IPS-11a (cell line): Measurements from ENCODE around the gene POLN.
"Not testable (repeated sequence)": the region's sequence is repeated elsewhere in the genome, so short reads cannot be mapped to it uniquely, and the experiment has no call there.

Experiments
- H3K4me3 ChIP-seq: one replicate; pipeline ENCODE4 v1.5.1; 2013; ENCODE audit warnings: low read depth, low read length, control low read depth

POLN gene

DNA sequence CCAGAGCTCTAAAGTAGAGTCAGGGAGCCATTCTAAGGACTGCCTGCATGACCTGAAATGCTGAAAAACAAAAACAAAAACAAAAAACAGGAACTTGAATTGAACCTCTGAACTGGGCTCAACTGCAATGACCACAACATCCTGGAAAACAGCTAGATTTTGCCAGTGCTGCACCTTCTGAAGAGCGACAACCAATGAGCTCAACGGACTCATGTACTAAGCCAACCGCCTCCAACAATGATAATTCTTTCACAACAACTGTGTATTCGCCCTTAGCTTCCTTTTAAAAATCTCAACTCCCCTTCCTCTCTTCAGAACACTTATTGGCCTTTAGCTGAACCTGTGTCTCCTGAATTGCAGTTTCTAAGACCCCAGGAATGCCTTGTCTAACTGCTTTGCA is 69.8 kb downstream of the POLN start:
- no peak overlapping the region for H3K4me3 ChIP-seq

DNA sequence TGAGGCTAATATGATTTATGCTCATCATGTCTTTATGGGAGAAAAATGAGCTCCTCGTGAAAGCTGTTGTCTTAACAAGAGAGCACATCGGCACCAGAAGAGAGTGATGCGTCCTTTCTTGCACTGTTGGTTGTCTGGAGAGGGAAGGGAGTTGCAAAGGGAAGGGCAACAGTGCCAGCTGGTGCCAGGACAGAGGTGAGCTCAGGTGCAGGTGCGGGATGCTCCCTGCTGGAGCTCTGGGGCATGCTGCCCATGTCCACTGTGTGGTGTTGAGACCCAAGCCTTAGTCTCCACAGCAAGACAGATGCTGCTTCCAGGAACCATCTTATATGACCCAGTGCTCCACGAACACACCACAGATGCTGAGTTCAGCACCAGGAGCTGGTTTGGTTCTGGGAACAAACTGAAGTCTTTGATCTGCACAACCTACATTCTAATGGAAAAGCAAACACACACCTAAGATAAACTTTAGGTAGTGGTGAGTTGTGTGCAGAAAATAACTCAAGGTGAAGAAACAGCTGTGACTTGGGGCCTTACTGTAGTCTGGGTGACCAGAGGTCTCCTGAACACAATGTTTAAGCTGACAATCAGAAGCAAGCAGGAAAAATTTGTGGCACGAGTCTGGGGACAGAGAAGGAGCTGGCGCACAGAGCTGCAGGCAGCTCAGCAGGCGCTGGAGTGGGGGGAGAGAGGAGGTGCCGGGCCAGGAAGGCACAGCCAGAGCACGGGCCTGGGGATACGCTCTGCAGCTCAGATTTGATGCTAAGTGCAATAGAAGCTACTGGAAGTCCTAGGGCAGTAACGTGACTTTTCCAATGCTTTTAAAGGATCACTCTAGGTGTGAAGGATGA is 73.2 kb downstream of the POLN start:
- H3K4me3 ChIP-seq = no peak overlapping the region

DNA sequence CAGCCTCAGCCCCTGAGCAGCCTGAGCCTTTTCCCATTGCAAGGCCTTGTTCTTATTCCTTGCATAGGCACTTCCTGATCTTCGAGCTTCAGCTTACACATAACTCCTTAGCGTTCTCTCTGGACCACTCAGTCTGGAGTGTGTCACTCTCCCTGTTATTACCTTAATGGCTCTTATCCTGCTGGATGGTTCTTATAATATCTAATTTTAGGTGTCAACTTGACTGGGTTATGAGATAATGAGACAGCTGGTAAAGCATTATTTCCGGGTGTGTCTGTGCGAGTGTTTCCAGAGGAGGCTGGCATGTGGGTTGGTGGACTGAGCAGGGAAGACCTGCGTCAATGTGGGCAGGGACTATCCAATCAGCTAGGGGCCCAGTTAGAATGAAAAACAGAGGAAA is 75.7 kb downstream of the POLN start:
- H3K4me3 ChIP-seq = no peak overlapping the region

DNA sequence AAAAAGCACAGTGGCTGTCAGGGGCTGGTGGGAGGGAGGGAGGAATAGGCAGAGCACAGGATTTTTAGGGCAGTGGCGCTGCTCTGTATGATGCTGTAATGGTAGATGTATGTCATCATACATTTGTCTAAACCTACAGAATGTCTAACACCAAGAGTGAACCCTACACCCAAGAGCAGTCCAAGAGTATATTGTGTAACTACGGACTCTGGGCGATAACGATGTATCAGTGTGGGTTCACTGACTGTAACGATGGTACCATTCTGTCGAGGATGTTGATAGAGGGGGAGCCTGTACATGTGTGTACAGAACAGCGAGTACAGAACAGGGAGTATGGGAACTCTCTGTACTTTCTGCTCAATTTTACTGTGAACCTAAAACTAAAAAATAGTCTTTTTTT is 76.5 kb downstream of the POLN start:
- no peak overlapping the region for H3K4me3 ChIP-seq

DNA sequence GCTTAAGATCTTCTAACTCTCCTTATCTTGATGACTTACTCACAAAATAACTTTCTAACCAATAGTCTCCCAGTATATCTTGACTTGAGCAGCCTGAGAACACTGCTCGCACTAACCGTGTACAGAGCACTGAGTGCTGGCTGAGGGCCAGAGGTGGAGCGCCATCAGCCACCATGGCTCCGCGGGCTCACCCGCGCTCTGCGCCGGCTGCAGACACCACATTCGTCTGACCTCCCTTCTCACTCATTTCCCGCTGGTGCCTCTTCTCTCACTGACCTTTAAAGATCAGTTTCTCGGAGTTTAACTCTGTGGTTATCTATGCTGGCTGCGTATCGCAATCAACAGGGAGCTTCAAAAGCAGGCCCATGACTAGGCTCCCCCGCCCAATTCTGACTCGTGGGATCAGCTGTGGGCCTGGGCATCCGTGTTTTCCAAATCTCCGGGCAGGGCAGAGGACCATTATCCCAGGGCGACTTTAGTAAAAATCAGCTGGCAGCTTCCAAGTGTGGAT is 78.6 kb downstream of the POLN start:
- no peak overlapping the region for H3K4me3 ChIP-seq

DNA sequence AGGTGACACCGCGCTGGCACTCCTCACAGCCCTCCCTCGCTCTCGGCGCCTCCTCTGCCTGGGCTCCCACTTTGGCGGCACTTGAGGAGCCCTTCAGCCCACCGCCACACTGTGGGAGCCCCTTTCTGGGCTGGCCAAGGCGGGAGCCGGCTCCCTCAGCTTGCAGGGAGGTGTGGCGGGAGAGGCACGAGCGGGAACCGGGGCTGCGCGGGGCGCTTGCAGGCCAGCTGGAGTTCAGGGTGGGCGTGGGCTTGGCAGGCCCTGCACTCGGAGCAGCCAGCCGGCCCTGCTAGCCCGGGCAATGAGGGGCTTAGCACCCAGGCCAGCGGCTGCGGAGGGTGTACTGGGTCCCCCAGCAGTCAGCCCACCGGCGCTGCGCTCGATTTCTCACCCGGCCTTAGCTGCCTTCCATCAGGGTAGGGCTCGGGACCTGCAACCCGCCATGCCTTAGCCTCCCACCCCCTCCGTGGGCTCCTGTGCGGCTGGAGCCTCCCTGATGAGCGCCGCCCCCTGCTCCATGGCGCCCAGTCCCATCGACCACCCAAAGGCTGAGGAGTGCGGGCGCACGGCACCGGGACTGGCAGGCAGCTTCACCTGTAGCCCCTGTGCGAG is 80.7 kb downstream of the POLN start:
- not testable (repeated sequence) for H3K4me3 ChIP-seq

DNA sequence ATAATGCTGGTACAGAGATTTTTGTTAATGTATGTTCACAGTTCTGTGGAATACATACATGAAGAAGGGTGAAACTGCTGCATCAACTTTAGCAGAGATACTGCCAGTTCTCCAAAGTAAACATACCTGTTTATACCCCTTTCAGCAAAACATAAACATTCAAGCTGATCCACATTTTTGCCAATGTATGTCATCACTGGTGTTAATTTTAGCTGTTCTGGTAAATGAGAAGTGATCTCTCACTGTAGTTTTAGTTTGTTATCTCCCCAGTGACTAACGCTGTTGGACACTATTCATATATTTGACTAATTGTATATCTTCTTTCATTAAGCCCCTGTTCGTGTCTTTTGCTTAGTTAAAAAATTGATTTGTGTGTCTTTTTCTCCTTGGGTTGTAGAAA is 82.0 kb downstream of the POLN start:
- no peak overlapping the region for H3K4me3 ChIP-seq

DNA sequence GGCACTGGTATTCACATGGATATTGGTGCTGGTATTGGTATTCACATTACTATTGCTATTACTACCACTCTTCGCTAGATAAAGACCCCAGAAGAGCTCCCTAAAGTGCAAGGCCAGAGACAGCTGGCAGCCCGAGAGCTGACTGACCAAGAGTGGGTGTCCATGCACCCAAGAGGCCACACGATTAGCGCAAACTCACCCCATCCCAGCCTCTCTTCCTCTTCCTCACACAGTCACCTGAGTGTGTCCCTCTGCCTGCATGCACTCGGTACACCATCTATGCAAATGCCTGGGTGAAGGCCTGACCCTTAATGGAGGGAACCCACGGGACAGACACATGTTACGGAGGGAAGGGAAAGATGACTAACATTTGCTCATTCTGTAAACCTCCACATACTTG is 86.7 kb downstream of the POLN start:
- H3K4me3 ChIP-seq = no peak overlapping the region

DNA sequence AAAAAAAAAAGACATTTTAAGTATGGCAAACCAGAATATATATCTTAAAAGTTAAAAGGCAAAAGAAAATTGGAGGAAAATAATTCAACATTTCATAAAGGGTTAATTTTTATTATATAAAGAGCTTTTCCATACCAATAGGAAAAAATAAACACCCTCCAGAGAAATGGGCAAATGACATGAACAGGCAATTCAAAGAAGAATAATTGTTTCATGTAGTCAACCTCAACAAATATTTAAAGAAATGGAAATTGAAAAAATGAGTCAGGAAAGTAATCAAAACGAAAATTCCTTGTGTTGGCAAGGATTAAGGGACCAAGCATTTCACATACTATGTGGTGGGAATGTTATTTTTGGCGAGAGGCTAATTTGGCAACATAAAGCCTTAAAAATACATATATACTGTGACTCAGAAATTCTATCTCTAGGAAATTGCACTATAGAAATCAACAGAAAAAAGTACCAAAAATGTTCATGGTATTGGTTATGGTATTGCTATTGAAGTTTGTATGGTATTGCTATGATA is 87.6 kb downstream of the POLN start:
- no peak overlapping the region for H3K4me3 ChIP-seq

DNA sequence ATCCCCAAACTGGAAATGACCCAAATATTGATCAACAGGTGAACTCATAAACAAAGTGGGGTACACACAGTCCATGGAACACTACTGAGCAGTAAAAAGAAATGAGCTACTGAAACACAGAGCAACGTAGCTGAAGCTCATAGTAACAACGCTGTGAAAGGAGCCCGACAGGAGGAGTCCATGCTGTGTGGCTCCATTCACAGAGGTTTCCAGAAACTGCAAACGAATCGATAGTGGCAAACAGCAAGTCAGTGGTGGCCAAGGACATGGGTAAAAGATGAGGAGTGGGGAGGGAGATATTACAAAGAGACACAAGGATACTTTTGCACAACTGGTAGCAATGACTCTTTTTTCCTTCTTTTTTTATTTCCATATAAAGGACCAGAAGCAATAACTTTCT is 90.4 kb downstream of the POLN start:
- no peak overlapping the region for H3K4me3 ChIP-seq

DNA sequence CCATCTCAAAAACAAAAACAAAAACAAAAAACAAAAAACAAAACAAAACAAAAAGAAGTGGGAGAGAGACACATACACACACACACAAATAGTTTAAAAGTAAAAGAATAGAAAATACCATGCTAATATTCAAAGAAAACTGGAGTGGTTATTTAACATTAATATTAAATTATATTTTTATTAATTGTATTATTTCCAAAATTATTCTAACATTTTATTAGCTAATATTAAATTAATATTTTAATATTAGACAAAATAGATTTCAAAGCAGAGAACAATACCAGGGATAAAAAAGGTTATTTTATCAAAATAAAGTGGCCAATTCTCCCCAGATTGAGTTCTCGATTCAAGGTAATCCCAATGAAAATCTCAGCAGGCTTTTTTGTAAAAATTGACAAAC is 91.8 kb downstream of the POLN start:
- H3K4me3 ChIP-seq = no peak overlapping the region

DNA sequence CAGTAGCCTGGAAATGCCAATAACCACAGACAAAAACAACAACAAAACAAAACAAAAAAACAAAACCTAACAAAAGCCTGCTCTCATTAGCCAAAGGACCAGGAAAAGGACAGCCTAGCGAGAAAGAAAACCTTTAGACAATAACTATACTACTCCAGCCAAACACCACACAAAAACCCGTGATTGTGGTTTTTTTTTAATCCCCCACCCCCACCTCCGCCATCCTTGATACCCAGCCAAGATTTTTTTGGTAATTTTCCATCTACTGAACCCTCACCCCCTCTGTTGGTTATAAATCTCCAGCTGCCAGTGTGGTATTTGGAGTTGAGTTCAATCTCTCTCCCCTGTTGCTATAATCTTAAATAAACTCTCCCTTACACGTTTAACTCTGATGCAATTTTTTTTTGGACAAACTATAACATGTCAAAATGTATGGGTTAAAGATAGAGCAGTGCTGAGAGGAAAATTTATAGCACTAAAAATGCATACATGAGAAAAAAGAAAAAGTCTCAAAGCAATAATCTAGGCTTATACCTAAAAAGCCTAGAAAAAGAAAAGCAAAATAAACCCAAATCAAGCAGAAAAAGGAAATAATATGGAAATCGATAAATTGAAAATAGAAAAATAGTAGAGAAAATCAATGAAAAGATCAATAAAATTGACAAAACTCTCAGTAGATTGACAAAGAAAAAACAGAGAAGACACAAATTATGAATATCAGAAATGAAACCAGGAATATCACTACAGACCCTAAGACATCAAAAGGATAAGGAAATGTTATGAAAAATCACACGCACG is 99.1 kb downstream of the POLN start:
- no peak overlapping the region for H3K4me3 ChIP-seq

DNA sequence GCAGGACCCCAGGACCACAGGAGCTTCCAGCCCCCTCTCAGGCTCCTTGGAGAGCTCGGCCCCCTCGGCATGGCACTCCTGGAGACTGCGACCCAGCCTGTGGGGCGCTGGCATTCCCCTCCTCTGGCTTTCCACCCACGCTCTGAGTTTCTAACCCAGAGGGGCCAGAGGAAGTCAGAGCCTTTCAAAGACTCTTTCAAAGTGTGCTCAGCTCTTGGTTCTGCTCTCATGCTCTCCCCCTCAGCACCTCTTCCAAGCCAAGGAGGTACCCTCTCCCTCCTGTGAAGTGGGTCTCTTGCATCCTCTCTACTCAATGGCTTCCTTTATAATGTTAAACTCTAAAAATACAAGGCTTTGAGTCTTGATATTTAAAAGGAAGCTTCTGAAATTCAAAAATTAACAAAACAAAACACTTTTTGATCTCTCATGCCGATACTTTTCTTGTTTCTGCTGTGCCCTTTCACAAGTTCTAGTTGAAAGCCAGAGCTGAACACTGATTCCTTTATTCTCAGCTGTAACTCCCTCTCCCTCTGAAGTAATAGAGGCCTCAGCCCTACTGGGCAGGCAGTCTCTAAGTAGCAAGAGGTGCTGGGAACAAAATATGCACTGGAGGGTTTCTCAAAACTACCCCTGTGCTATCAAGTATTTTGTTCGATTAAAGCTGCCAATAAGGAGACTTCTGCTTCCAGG is 100.0 kb downstream of the POLN start:
- H3K4me3 ChIP-seq = no peak overlapping the region

DNA sequence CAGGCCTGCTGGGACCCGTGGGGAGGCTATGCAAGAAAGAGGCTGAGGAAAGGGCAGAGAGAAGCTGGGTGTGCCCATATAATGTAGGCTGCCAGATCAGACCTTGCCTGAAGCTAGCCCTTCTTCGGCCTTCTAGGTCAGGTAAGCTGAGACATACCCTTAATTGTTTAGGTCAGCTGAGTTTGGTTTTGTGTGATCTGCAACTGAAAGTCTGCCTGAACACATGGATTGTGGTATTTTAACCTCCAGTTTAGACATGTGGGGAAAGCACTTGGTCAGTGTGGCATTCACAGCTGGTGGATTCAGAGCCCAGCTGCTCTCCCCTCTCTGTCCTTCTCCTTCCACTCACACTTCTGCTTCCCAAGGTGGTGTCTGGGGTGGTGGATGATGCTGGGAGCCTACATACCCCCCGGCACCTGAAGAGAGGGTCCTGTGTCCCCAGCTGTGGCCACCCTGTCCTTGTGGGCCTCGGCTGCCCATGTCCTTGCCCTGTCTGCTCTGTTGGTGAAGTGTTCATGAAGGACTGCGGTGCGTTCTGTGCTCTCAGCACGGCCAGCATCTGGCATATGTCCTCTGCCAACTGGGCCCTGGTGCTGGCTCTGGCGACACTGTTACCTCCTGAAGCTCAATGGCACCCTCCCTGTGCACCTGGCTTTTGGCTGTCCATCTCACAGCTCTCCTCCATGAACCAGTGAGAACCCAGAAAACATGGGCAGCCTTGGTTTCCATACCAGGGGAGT is 100.7 kb downstream of the POLN start:
- H3K4me3 ChIP-seq = no peak overlapping the region

DNA sequence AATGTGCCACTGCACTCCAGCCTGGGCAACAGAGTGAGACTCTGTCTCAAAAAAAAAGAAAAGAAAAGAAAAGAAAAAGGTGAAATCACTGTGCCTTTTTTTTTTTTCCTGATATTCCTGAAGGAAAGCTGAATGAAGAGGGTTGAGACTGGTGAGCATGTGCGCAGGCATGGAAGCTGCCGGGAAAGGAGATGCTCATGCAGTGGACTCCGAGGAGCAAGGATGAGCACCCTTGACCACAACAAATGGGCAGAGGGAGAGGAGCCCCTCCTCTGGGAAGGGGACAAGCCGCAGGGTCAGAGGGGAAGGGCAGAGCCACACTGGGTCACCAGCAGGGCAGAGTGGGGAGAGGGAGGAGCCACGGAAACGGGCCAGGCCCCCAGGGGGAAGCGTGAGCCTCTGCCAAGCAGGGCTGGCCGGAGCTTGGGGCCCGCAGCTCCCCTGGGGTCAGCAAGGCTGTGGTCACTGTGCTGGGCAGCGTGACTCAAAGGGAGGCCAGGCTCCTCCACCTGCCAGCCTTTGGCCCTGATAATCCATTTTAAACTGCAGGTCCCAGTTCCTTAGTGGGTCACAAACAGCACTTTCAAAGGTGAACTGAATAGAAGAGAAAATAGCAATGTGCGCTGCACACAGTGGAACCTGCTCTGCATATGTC is 102.9 kb downstream of the POLN start:
- no peak overlapping the region for H3K4me3 ChIP-seq

DNA sequence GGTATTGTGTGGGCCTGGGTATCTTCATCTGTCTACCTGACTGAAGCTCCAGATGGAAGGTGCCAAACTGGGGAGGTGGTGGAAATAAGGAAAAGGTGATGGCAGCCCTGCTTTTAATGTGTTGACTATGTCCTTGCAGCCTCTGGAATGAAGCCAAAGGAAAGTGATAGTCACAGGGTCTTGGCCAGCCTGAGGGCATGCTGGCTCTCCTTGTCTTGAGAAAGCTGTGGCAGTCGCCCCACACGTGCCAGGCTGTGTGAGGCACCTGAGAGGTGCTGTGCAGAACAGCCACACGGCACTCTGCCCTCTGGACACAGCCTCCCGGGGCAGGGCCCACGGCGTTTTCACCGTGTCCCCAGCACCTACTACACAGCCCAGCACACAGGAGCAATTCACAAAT is 105.2 kb downstream of the POLN start:
- no peak overlapping the region for H3K4me3 ChIP-seq

DNA sequence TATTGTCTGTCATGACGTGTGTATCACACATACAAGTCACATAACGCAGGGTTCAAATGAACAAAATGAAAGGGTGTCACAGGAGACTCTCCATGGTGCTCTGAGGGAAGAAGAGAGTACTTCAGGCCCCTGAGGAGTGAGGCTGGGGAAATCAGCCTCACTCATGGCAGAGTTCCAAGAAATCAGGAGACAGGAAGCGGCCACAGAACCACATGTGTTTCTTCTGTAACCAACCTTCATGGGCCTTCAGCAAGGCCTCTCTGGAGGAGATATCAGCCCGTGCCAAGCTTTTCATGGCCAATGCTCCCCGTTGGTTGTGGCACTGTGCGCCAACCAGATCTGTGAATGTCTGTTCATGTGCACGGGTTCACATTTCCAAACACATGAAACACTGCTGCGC is 106.8 kb downstream of the POLN start:
- H3K4me3 ChIP-seq = no peak overlapping the region

DNA sequence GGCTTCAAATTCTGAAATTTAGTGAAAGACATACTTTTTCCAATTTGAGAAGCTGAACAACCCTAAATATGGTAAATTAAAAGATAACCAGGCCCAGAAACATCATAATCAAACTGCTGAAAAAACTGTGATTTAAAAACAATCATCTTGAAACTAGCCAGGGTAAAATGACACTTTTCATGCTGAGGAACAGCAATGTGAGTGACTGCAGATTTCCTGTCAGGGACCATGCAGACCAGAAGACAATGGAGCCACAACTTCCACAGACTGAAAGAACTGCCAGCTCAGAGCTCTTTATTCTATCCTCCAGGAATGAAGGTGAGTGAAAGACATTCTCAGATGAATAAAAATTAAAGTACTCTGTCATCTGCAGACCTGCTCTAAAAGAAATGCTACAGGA is 109.5 kb downstream of the POLN start:
- H3K4me3 ChIP-seq = no peak overlapping the region

DNA sequence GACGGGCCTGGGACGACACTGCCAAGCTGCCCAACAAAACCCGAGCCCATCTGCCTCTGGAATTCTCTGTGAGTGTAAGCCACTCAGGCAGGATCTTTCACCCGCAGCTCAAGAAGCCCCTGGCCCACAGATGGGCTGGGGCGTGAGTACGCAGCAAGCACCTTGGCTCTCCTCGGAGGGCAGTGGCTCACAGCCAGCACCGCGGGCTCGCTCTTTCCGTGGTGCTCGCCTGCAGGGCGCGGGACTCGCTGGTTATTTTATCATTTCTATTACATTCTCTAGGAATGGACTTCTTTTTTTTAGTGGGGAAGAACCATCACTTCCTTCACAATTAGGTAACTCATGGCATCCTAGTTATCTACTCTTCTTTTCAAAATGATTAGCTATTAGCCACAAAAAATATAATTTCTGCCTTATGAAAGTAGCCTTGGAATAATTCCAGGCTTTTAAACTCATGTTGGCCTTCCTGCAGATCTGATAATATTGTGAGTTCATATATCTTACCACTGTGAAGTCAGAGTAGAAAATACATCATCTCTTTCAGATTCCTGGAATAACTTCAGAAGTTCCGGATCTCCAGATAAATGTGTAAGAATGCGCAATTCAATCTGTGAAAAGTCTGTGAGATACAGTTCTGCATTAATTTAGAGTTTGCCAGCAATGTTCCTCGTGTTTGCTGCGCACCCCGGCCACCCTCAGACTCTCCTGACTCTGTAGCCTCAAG is 114.2 kb downstream of the POLN start:
- H3K4me3 ChIP-seq = no peak overlapping the region
